Left forelimb (tissue), 1 donor: ENCODE results near the gene BORCS6.
"Not testable (repeated sequence)": the region's sequence is repeated elsewhere in the genome, so short reads cannot be mapped to it uniquely, and the experiment has no call there.

ENCODE experiments used
- DNase-seq: peaks from one replicate; pipeline ENCODE4 v3.0.0-alpha.2; 2018; ENCODE audit warnings: low spot score

BORCS6 gene

GRCh38 chr17:8173056-8173870, 16.7 kb downstream of the BORCS6 start:
- DNase-seq = no peak

DNA sequence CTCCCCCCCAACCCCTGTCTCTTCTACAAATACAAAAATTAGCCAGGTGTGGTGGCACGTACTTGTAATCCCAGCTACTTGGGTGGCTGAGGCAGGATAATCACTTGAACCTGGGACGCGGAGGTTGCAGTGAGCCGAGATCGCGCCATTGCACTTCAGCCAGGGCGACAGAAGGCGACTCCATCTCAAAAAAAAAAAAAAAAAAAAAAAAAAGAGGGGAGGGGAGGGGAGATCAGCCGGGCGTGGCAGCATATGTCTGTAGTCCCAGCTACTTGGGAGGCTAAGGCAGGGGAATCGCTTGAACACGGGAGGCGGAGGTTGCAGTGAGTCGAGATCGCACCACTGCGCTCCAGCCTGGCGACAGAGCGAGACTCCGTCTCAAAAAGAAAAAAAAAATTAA, 19.8 kb downstream of the BORCS6 start:
- not testable (repeated sequence) for DNase-seq

DNA sequence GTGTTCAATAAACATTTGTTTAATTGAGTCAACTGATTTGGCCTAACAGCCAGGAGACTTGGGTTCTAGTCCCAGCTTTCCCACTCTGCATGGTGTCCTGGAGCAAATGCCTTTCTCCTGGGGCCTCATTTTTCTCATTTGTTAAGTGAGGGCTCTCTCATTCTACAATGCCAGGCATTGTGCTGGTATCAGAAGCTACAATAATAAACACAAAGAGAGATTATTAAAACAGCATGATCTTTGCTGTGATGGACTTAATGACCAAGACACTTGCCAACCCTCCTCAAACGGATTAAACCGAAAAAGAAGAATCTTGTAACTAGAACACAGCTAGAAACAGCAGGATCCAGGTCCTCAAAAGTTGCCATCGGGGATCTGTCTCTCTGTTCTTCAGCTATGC, 22.5 kb downstream of the BORCS6 start:
- no peak for DNase-seq

DNA sequence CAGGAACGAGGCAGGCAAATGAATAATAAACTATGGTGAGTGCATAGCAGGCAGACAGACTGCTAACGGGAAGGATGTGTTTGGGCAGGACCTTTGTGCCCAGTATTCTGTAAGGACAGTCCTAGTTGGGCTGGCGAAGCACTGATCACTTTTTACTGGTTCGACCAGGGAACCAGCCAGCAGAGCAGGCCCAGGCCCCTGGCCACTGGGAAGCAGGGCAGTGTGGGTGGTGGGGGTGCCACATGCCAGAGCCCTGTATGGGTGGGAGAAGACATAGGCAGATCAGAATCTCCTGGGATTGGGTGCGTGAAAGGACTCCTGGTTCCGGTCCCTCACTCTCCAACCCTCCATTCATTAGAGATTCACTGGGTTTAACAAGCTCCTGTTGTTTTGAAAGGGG, 23.2 kb downstream of the BORCS6 start:
- DNase-seq = no peak

- DNase-seq = no peak
Measured at GRCh38 chr17:8164815-8165131, 25.2 kb downstream of the BORCS6 start.

- DNase-seq = no peak
Measured at GRCh38 chr17:8163978-8164814, 25.8 kb downstream of the BORCS6 start.

DNA sequence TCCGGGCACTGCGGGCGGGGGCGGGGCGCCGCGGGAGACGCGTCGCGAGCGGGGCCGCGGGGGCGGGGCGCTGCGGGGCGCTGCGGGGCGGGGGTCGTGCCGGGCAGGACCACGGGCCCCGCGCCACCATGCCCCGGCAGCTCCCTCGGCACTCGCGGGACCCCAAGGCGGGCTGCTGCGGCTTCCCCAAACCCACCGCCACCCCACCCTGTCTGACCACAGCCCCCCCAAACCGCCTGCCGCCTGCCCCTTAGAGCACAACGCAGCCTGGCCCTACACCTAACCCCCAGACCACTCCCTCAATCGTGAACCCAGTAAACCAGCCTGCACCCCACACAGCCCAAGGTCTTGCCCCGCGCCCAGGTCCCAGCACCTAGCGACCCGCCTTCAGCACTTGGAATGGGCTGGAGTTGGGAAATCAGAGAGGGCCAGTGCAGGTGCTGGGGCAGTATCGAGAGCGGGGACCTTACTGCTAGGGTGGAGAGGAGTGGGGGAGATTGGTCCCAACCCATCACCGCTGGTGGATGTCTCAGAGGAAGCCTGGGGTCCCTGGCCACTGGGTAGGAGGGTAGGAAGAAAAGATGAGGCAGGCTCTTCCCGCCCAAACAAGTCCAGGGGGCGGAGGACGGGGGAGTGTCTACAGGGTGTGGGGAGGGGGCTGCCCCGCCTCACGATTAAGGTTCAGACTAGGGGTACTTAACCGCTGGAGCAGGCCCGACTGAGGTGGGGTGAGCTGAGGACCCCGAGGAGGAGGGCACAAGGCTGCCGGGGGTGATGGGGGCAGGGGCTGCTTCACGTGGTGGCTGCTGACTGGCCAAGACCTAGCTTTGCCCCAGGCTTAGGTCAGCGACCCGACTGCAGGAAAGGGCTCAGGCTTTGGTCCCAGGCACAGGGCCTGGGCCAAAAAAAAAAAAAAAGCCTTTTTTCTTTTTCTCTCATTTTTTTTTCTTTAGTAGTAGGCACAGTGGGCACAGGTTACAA, 26.7 kb downstream of the BORCS6 start:
- no peak for DNase-seq

- DNase-seq = peak; percentile 90
Measured at GRCh38 chr17:8162233-8162996, 27.6 kb downstream of the BORCS6 start, which contains the start of gene VAMP2. TSS of gene VAMP2 (minus strand) at chr17:8162948. CDS start at chr17:8162879, 69 bp downstream.

- DNase-seq = no peak
Measured at GRCh38 chr17:8161289-8162232, 28.4 kb downstream of the BORCS6 start.

- no peak for DNase-seq
Measured at GRCh38 chr17:8160741-8161221, 29.2 kb downstream of the BORCS6 start.

- no peak for DNase-seq
Measured at GRCh38 chr17:8160224-8160577, 29.8 kb downstream of the BORCS6 start.

DNA sequence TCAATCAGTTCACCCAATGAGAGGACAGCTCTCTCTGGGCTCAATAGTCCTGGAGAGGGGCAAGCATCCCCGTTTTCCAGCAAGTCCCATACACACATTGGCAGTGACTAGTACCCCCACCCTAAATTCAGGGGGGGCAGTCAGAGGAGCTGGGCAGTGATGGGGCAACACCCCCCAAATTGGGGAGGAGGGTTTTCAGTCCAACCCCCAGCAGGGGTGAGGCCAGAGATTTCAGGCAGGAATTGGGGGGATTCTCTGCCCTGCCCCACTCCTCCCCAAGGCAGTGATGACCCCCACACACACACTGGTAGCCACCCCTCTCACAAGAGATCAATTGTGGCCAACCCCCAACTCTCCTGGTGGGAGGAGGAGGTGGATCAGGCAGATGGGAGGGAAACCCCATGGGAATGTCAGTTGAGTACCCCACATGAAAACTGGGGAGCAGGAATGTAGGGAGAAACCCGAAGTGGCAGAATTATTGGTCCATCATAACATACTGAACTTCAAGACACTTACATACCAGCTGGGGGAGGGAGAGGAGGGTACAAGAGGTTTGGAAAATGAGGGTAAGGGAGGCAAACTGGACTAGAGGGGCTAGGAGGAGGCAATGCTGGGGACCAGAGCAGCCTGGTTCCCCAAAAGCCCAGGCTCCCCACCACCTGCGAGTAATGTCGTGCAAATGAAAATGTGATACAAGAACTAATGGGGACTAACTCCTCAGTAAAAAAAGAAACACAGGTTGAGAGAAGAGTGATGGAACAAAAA, 30.3 kb downstream of the BORCS6 start:
- DNase-seq = no peak

GRCh38 chr17:8159032-8159400, 31.0 kb downstream of the BORCS6 start:
- no peak for DNase-seq

GRCh38 chr17:8158267-8159031, 31.5 kb downstream of the BORCS6 start:
- peak; percentile 87 for DNase-seq

DNA sequence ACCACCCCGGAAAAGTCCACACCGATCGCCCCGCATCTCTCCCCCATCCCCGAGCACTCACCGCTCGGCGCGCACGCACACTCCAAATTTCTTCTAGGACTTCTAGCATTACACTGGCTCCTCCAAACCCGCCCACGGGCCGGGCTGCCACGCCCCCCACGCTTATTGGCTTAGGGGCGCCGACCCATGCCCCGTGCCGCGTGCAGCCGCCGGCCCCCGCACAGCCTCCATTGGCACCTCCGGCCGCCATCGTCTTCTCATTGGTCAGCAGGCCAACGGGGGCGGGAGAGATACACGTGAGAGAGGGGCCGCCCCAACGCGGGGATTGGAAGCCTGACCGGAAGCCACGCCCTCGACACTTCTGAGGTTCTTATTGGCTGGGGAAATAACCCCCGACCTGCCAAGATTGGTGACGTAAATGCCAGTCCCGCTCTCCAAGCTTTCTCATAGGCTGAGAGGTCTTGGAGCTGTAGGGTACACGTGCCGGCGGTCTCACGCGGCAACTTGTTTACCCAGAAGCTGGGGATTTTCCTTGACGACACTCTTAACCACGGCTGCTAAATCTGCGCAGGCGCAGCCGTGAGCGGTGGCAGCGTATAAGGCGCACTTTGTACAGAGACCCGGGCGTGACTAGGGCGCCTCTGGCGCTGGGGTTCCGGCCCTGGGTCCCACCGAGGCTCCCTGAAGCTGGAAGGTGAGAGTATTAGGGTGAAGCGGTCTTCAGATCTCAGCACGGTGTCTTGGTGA, 33.6 kb downstream of the BORCS6 start:
- DNase-seq = peak; percentile 100

- DNase-seq = no peak
Measured at GRCh38 chr17:8155996-8156245, 34.1 kb downstream of the BORCS6 start.

DNA sequence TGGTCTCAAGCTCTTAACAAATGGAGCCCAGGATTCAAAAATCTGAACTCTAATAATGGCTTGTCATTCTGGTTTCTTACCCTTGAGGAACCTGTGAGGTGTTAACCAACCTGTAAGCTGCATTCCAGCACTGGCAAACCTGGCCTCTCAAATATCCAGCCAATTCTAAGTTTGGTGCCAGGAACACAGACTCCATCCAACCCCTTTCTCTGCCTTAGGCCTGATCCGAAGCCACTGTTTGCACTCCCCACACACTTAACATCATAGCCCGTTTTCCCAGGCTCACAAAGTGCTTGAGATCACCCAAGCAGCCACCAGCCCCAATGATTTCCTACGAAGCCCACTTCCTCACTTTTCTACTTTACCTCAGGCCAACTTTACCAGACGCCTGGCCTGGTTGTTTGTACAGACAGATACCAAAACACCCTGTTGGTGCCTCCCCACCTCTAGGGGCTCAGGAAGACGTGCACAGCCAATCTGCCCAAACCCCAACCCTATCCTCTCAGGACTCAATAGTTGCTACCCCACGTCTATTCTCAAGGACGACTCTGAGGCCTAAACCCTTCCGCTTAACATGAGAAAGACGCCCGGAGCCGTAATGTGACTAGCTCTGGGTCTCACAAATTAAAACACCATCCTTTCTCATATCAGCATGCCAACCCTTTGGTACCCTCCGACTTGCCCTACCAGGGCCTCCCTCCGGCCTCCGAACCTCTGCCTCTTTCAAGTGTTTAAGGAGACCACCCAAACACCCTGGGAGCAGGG, 34.6 kb downstream of the BORCS6 start:
- no peak for DNase-seq
